Hepatocyte (in vitro differentiated cells): ENCODE data around the gene ASIC1. TPM values are rescaled to one million over a fixed set of nuclear protein-coding genes. Genes with fewer than 3 reads are reported as not detected.

Source experiments
- DNase-seq: peaks from one replicate; pipeline ENCODE4 v3.0.0-alpha.2; 2016; ENCODE audit warnings: low spot score
- H2AFZ ChIP-seq: fragments of 200-600 bp; sonication (generic); 2 replicates; pipeline ENCODE4 v1.6.0; 2016; ENCODE audit warnings: antibody characterized with exemption, mild to moderate bottlenecking
- H3K27ac ChIP-seq: fragments of 200-600 bp; sonication (generic); 2 replicates; pipeline ENCODE4 v1.5.1; 2016; ENCODE audit warnings: mild to moderate bottlenecking
- H3K27me3 ChIP-seq: fragments of 200-600 bp; sonication (generic); 2 replicates; pipeline ENCODE4 v1.6.1; 2016
- H3K36me3 ChIP-seq: fragments of 200-600 bp; sonication (generic); replicated peaks from 2 replicates; pipeline ENCODE4 v1.5.1; 2016; ENCODE audit warnings: low read depth; ENCODE audit not compliant: insufficient read depth
- H3K4me1 ChIP-seq: fragments of 200-600 bp; sonication (generic); 2 replicates; pipeline ENCODE4 v1.5.1; 2016; ENCODE audit warnings: mild to moderate bottlenecking, moderate library complexity; ENCODE audit not compliant: insufficient read depth
- H3K4me2 ChIP-seq: fragments of 200-600 bp; sonication (generic); 2 replicates; pipeline ENCODE4 v1.6.0; 2016
- H3K4me3 ChIP-seq: fragments of 200-600 bp; sonication (generic); 2 replicates; pipeline ENCODE4 v1.5.1; 2016; ENCODE audit warnings: mild to moderate bottlenecking
- H3K79me2 ChIP-seq: fragments of 200-600 bp; sonication (generic); 2 replicates; pipeline ENCODE4 v1.6.0; 2017; ENCODE audit warnings: mild to moderate bottlenecking
- H3K9me2 ChIP-seq: fragments of 200-600 bp; sonication (generic); replicated peaks from 2 replicates; pipeline ENCODE4 v1.6.0; 2017; ENCODE audit warnings: mild to moderate bottlenecking; ENCODE audit not compliant: insufficient read depth
- H3K9me3 ChIP-seq: fragments of 200-600 bp; sonication (generic); 2 replicates; pipeline ENCODE4 v1.5.1; 2016; ENCODE audit warnings: low read depth, mild to moderate bottlenecking
- H4K20me1 ChIP-seq: fragments of 200-600 bp; sonication (generic); 2 replicates; pipeline ENCODE4 v1.6.0; 2016; ENCODE audit warnings: mild to moderate bottlenecking; ENCODE audit not compliant: insufficient read depth, poor library complexity, severe bottlenecking
- EZH2 ChIP-seq: fragments of 200-600 bp; sonication (generic); IDR thresholded peaks from 2 replicates; pipeline ENCODE4 v1.6.1; 2016; ENCODE audit warnings: antibody characterized with exemption, mild to moderate bottlenecking, borderline replicate concordance
- EZH2phosphoT487 ChIP-seq: fragments of 200-600 bp; sonication (generic); IDR thresholded peaks from one replicate; pipeline ENCODE4 v1.6.1; 2018; ENCODE audit warnings: antibody characterized with exemption, mild to moderate bottlenecking, low read depth, moderate library complexity; ENCODE audit not compliant: unreplicated experiment, severe bottlenecking
- WGBS: methylation state at CpG from one replicate; pipeline ENCODE4 v1.1.6; 2016; ENCODE audit warnings: low lambda C conversion rate; ENCODE audit errors: missing lambda C conversion rate; 5-methylcytosine and 5-hydroxymethylcytosine counted together
- polyA plus RNA-seq: library from polyadenylated mRNA; unstranded; fragments of >200 nt; fragmentation: Nextera tagmentation; extraction: Ambion mirVana; gene quantifications from 2 replicates; pipeline ENCODE4 v1.2.1, GENCODE V29; 2016
- total RNA-seq: library from RNA; depleted of rRNA; stranded (reverse); fragments of >200 nt; gene quantifications from 2 replicates; pipeline ENCODE4 v1.2.3, GENCODE V29; 2014
- TF ChIP-seq, protein P1 (sequence below): fragments of 200-600 bp; sonication (generic); IDR thresholded peaks from 2 replicates; pipeline ENCODE4 v1.5.1; 2016; ENCODE audit warnings: antibody characterized with exemption, mild to moderate bottlenecking; ENCODE audit not compliant: poor library complexity

The ASIC1 gene
- total and polyA plus RNA-seq, 2 experiments from 2014 or later: 2.4 to 4.6 TPM

DNA sequence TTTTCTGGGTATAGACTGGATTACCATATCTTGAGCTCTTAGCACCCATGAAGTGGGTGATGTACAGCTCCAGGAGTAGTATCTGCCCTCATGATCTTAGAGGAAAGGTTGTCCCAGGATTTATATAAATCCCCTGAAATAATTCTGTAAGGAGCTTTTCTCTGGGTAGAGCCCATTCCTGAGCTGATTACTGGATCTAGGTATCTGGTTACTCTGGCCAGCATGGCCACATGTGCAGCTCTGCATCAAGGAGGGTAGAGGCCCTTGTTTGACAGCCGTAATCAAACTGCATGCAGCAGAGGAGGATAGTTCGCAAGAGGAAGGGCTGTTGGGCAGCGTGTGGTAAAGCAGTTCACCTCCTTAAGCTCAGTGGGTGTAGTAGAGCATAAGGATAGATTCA is 63.1 kb downstream of the ASIC1 start:
- Histone ChIP-seq H3K4me1 (peaks cover 11% of the 10 kb centered on the region), H3K9me3 (no peaks in the 10 kb centered on the region), H2AFZ (no peak overlapping the region), H3K36me3 (no peaks in the 10 kb centered on the region), H3K79me2 (peaks cover 48% of the 10 kb centered on the region), H3K9me2 (no peaks in the 10 kb centered on the region), H3K4me2 (no peak overlapping the region), H3K4me3 (no peak overlapping the region), H3K27me3 (no peaks in the 10 kb centered on the region), H4K20me1 (no peaks in the 10 kb centered on the region), H3K27ac (no peak overlapping the region)
- 88% methylated on average over 3 of the region's 3 CpGs for WGBS
- TF ChIP-seq EZH2phosphoT487: no peak
- no peak for TF ChIP-seq EZH2
- TF ChIP-seq, protein P1, sequence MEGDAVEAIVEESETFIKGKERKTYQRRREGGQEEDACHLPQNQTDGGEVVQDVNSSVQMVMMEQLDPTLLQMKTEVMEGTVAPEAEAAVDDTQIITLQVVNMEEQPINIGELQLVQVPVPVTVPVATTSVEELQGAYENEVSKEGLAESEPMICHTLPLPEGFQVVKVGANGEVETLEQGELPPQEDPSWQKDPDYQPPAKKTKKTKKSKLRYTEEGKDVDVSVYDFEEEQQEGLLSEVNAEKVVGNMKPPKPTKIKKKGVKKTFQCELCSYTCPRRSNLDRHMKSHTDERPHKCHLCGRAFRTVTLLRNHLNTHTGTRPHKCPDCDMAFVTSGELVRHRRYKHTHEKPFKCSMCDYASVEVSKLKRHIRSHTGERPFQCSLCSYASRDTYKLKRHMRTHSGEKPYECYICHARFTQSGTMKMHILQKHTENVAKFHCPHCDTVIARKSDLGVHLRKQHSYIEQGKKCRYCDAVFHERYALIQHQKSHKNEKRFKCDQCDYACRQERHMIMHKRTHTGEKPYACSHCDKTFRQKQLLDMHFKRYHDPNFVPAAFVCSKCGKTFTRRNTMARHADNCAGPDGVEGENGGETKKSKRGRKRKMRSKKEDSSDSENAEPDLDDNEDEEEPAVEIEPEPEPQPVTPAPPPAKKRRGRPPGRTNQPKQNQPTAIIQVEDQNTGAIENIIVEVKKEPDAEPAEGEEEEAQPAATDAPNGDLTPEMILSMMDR: no peak
- no peak for DNase-seq

GRCh38 chr12:50120953-50121352 is 63.6 kb downstream of the ASIC1 start:
- H3K36me3 ChIP-seq: no peaks in the 10 kb centered on the region
- no peak overlapping the region for H2AFZ ChIP-seq
- WGBS: 91% methylated on average over 3 of the region's 3 CpGs
- H3K4me1 ChIP-seq: peaks cover 11% of the 10 kb centered on the region
- no peak overlapping the region for H3K4me2 ChIP-seq
- H3K27me3 ChIP-seq: no peaks in the 10 kb centered on the region
- no peak for DNase-seq
- H3K9me2 ChIP-seq: no peaks in the 10 kb centered on the region
- TF ChIP-seq, protein P1: no peak
- TF ChIP-seq EZH2: no peak
- TF ChIP-seq EZH2phosphoT487: no peak
- H3K4me3 ChIP-seq: no peak overlapping the region
- H3K9me3 ChIP-seq: no peaks in the 10 kb centered on the region
- H3K27ac ChIP-seq: no peak overlapping the region
- no peaks in the 10 kb centered on the region for H4K20me1 ChIP-seq
- peaks cover 43% of the 10 kb centered on the region for H3K79me2 ChIP-seq

- no peak overlapping the region for H2AFZ ChIP-seq
- H3K36me3 ChIP-seq: no peaks in the 10 kb centered on the region
- no peak for TF ChIP-seq EZH2phosphoT487
- TF ChIP-seq EZH2: no peak
- TF ChIP-seq, protein P1: no peak
- H3K27ac ChIP-seq: no peak overlapping the region
- peaks cover 36% of the 10 kb centered on the region for H3K79me2 ChIP-seq
- peaks cover 11% of the 10 kb centered on the region for H3K4me1 ChIP-seq
- no peaks in the 10 kb centered on the region for H3K9me2 ChIP-seq
- no peak for DNase-seq
- H3K27me3 ChIP-seq: no peaks in the 10 kb centered on the region
- no peak overlapping the region for H3K4me3 ChIP-seq
- no peaks in the 10 kb centered on the region for H3K9me3 ChIP-seq
- no peaks in the 10 kb centered on the region for H4K20me1 ChIP-seq
- H3K4me2 ChIP-seq: no peak overlapping the region
- WGBS: 96% methylated on average over 5 of the region's 5 CpGs
Observed at GRCh38 chr12:50121641-50122040, 64.2 kb downstream of the ASIC1 start.

GRCh38 chr12:50123203-50123602 is 65.8 kb downstream of the ASIC1 start:
- no peaks in the 10 kb centered on the region for H3K9me2 ChIP-seq
- H3K4me2 ChIP-seq: no peak overlapping the region
- H3K27me3 ChIP-seq: no peaks in the 10 kb centered on the region
- no peak overlapping the region for H3K4me3 ChIP-seq
- H3K4me1 ChIP-seq: peaks cover 11% of the 10 kb centered on the region
- peaks cover 21% of the 10 kb centered on the region for H3K79me2 ChIP-seq
- H3K27ac ChIP-seq: no peak overlapping the region
- 86% methylated on average over 2 of the region's 2 CpGs for WGBS
- no peaks in the 10 kb centered on the region for H3K36me3 ChIP-seq
- no peak overlapping the region for H2AFZ ChIP-seq
- H3K9me3 ChIP-seq: no peaks in the 10 kb centered on the region
- H4K20me1 ChIP-seq: no peaks in the 10 kb centered on the region
- TF ChIP-seq, protein P1: no peak
- no peak for TF ChIP-seq EZH2
- TF ChIP-seq EZH2phosphoT487: no peak
- no peak for DNase-seq
